ENCODE data around the gene DBF4B. TPM values are rescaled to one million over a fixed set of nuclear protein-coding genes. Genes with fewer than 3 reads are reported as not detected.
"Not testable (repeated sequence)": the region's sequence is repeated elsewhere in the genome, so short reads cannot be mapped to it uniquely, and the experiment has no call there.

DBF4B gene
- total and polyA plus RNA-seq, 3 experiments from 2014 or later: 0.75 to 16.1 (median 15.2) TPM

DNA sequence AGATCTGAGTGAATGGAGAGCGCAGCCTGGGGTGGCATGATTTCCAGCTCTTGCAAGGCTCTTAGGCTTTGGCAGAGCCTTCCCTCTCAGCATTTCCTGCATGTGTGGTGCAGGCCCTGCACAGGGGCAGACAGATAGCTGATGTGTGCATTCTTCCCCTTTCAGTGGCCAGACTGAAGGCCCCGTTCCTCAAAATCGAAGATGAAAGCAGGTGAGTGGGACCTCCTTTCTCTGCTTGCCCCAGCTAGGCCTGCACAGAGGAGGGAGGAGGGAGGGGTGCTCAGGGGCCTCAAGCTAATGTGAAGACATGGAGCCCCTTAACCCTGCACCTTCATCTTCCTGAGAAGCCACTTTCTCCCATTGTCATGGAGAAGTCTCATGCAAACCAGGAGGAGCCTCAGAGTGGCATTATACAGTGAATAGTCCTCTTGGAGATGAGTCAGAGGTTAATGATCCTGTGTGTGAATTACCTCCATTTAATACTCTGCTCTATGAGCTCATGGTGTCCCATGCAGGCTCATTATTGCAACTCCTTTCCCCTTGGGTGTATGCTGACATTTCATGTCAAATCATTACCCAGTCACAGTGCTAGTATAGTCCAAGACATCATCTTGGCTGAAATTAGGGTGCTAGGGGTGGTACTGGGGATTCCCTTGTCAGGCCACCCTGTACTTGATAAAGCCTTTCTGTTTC is 29.9 kb downstream of the DBF4B start:
- Histone ChIP-seq H3K27ac (ENCODE audit: low read depth, low read length) (no peak overlapping the region), H3K27me3 (ENCODE audit: insufficient read depth, low read length, poor library complexity, severe bottlenecking) (no peaks in the 10 kb centered on the region), H3K36me3 (ENCODE audit: insufficient read depth, low read length) (no peaks in the 10 kb centered on the region), H3K9me3 (ENCODE audit: low read length) (no peaks in the 10 kb centered on the region), H3K4me1 (ENCODE audit: insufficient read depth, low read length) (no peaks in the 10 kb centered on the region), H3K4me3 (ENCODE audit: low read length) (no peak overlapping the region)
- no peaks in the 10 kb centered on the region for H3K9me3 Mint-ChIP-seq
- peak overlapping the region in 1 of 8 donors; percentile 43 for H3K27ac Mint-ChIP-seq
- no peaks in the 10 kb centered on the region for H3K4me1 Mint-ChIP-seq
- ChIA-PET CTCF (no interaction called here), POLR2A (no interaction called here)
- H3K27me3 Mint-ChIP-seq: no peaks in the 10 kb centered on the region
- peaks cover 0 to 10% (median 5%) of the 10 kb centered on the region in 3 donors for H3K36me3 Mint-ChIP-seq
- H3K4me3 Mint-ChIP-seq: no peak overlapping the region
- no peak for DNase-seq

DNA sequence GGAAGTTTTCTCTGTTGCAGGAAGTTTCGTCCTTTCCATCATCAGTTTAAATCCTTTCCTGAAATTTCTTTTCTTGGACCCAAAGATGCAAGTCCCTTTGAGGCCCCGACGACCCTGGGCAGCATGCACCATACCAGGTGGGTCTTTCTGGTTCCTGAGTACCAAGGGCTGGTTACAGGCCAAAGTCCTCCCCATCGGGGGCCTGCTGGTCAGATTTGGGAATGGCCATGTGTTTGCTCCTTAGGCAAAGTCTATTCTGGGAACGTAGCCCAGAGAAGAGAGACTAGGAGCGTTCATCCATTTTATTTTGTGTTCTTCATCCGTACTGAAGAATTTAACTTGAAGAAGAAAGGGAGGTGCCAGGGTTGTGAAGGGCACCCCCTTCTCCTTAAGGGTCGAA is 32.9 kb downstream of the DBF4B start:
- ChIA-PET CTCF (no interaction called here), POLR2A (no interaction called here)
- H3K27ac ChIP-seq (ENCODE audit: low read depth, low read length): no peak overlapping the region
- H3K9me3 ChIP-seq (ENCODE audit: low read length): no peaks in the 10 kb centered on the region
- no peaks in the 10 kb centered on the region for H3K4me1 Mint-ChIP-seq
- H3K4me1 ChIP-seq (ENCODE audit: insufficient read depth, low read length): no peaks in the 10 kb centered on the region
- DNase-seq: no peak
- H3K4me3 ChIP-seq (ENCODE audit: low read length): no peak overlapping the region
- H3K36me3 Mint-ChIP-seq: peaks cover 0 to 7% (median 5%) of the 10 kb centered on the region in 3 donors
- no peaks in the 10 kb centered on the region for H3K27me3 Mint-ChIP-seq
- H3K9me3 Mint-ChIP-seq: no peaks in the 10 kb centered on the region
- H3K27ac Mint-ChIP-seq: no peak overlapping the region
- H3K4me3 Mint-ChIP-seq: no peak overlapping the region
- no peaks in the 10 kb centered on the region for H3K27me3 ChIP-seq (ENCODE audit: insufficient read depth, low read length, poor library complexity, severe bottlenecking)
- no peaks in the 10 kb centered on the region for H3K36me3 ChIP-seq (ENCODE audit: insufficient read depth, low read length)

DNA sequence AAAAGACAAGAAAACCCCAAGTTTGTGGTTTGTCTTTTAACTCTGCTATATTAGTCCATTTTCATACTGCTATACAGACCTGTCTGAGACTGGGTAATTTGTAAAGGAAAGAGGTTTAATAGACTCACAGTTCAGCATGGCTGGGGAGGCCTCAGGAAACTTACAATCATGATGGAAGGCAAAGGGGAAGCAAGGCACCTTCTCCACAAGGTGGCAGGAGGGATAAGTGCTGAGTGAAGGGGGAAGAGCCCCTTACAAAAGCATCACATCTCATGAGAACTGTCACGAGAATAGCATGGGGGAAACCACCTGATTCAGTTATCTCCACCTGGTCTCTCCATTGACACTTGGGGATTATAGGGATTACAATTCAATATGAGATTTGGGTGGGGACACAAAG is 36.8 kb downstream of the DBF4B start:
- no peaks in the 10 kb centered on the region for H3K9me3 Mint-ChIP-seq
- CTCF ChIA-PET: no interaction called here
- no peaks in the 10 kb centered on the region for H3K4me1 Mint-ChIP-seq
- no peak overlapping the region for H3K27ac Mint-ChIP-seq
- peaks cover 0 to 18% (median 6%) of the 10 kb centered on the region in 3 donors for H3K36me3 Mint-ChIP-seq
- no peak overlapping the region for H3K27ac ChIP-seq (ENCODE audit: low read depth, low read length)
- no peak overlapping the region for H3K4me3 Mint-ChIP-seq
- no peaks in the 10 kb centered on the region for H3K27me3 Mint-ChIP-seq
- H3K4me3 ChIP-seq (ENCODE audit: low read length): no peak overlapping the region
- no peaks in the 10 kb centered on the region for H3K9me3 ChIP-seq (ENCODE audit: low read length)
- no peak for DNase-seq
- POLR2A ChIA-PET: no interaction called here
- no peaks in the 10 kb centered on the region for H3K36me3 ChIP-seq (ENCODE audit: insufficient read depth, low read length)
- H3K27me3 ChIP-seq (ENCODE audit: insufficient read depth, low read length, poor library complexity, severe bottlenecking): no peaks in the 10 kb centered on the region
- H3K4me1 ChIP-seq (ENCODE audit: insufficient read depth, low read length): no peaks in the 10 kb centered on the region

DNA sequence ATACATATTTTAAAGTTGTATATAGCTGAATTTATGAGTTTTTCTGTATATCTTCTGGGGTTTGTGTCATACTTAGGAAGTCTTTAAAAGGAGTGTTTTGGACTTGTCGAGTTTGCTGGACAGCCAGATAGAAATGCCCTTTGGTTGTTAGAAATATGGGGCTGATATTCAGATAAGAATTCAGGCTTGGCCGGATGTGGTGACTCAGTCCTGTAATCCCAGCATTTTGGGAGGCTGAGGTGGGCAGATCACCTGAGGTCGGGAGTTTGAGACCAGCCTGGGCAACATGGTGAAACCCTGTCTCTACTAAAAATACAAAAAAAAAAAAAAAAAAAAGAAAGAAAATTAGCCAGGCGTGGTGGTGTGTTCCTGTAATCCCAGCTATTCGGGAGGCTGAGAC is 37.3 kb downstream of the DBF4B start:
- peaks cover 0 to 19% (median 5%) of the 10 kb centered on the region in 3 donors for H3K36me3 Mint-ChIP-seq
- H3K27ac ChIP-seq (ENCODE audit: low read depth, low read length); H3K27ac Mint-ChIP-seq; DNase-seq; H3K9me3 ChIP-seq (ENCODE audit: low read length); H3K4me1 ChIP-seq (ENCODE audit: insufficient read depth, low read length); H3K9me3 Mint-ChIP-seq; H3K27me3 ChIP-seq (ENCODE audit: insufficient read depth, low read length, poor library complexity, severe bottlenecking); CTCF ChIA-PET; H3K4me3 ChIP-seq (ENCODE audit: low read length); H3K4me1 Mint-ChIP-seq; H3K36me3 ChIP-seq (ENCODE audit: insufficient read depth, low read length); H3K4me3 Mint-ChIP-seq; POLR2A ChIA-PET; H3K27me3 Mint-ChIP-seq: not testable (repeated sequence)

DNA sequence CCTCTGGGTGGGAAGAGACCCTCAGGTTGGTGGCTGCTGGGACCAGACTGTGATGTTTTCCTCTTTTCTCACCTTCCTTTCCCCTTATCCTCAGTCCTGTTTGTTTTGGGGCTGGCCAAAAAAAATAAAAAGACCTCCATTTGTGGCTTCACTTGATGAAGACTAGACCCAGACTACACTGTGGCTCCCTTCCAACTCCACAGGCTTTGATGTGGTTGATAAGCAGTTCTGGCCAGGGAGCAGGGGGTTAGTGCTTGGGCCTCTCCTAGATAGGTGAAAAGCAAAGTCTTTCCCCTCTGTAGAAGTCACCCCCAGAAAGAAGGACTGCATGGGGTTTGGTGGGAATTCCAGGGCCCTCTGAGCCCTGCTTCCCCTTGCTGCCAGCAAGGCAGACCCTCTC is 39.1 kb downstream of the DBF4B start:
- Mint-ChIP-seq H3K4me3 (no peak overlapping the region), H3K9me3 (no peaks in the 10 kb centered on the region), H3K27ac (no peak overlapping the region), H3K4me1 (no peaks in the 10 kb centered on the region), H3K27me3 (no peaks in the 10 kb centered on the region), H3K36me3 (peaks cover 0 to 25% (median 5%) of the 10 kb centered on the region in 3 donors)
- no peak for DNase-seq
- ChIA-PET POLR2A (no interaction called here), CTCF (interaction anchor here (1.3 kb wide), 1 partner anchor 28 kb away, joined by 5 read pairs; no protein-coding TSS in a partner anchor)
- no peaks in the 10 kb centered on the region for H3K9me3 ChIP-seq (ENCODE audit: low read length)
- H3K36me3 ChIP-seq (ENCODE audit: insufficient read depth, low read length): no peaks in the 10 kb centered on the region
- no peak overlapping the region for H3K27ac ChIP-seq (ENCODE audit: low read depth, low read length)
- no peaks in the 10 kb centered on the region for H3K4me1 ChIP-seq (ENCODE audit: insufficient read depth, low read length)
- H3K4me3 ChIP-seq (ENCODE audit: low read length): no peak overlapping the region
- H3K27me3 ChIP-seq (ENCODE audit: insufficient read depth, low read length, poor library complexity, severe bottlenecking): no peaks in the 10 kb centered on the region

DNA sequence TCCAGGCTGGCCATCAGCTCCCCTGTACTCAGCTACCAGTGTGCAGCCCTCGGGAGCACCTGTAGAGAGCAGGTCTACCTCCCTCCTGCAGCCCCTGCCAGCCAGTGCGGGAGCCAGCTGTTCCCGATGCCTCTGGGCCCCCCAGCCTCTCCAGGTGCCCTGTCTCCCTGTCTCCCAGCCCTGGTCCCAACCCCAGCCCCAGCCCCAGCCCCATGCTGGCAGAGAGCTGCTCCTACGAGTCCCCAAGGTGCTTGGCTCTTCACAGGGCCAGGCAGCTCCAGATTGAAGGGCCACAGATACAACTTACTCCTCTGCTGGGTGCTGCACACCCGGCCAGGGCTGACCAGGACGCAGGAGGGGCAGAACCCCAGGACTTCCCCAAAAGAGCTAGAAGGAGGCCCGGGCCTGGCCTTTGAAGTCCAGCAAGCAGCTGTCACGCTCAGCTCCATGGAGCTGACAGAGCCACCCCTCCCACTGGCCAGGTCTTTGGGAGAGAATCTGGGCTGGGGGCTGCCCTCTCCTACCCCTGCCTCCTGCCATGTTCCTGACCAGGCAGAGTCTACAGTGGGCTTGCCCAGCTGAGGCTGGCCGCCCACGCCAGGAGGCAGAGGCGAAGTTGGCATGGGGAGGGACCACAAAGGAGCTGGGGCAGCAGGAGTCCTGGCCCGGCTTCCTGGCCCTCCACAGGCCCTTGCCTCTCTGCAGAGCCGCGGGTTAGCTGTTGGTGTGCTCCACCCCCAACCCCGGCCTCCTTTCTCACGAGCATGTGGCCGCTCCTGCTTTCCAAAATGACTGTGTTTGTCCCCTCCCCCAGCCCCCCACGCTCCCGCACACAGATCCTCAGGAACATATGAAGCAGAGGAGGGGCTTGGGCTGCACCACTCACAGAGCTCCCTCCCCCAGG is 40.9 kb downstream of the DBF4B start:
- no peak overlapping the region for H3K27ac ChIP-seq (ENCODE audit: low read depth, low read length)
- H3K27ac Mint-ChIP-seq: no peak overlapping the region
- H3K36me3 Mint-ChIP-seq: peaks cover 0 to 25% (median 0%) of the 10 kb centered on the region in 3 donors
- CTCF ChIA-PET: interaction anchor here (1.2 to 1.3 kb wide), 2 partner anchors 14 to 26 kb away, joined by 3 to 5 read pairs; no protein-coding TSS in a partner anchor
- H3K27me3 ChIP-seq (ENCODE audit: insufficient read depth, low read length, poor library complexity, severe bottlenecking): no peaks in the 10 kb centered on the region
- no peaks in the 10 kb centered on the region for H3K9me3 ChIP-seq (ENCODE audit: low read length)
- H3K4me3 ChIP-seq (ENCODE audit: low read length): no peak overlapping the region
- H3K4me1 ChIP-seq (ENCODE audit: insufficient read depth, low read length): no peaks in the 10 kb centered on the region
- H3K4me1 Mint-ChIP-seq: no peaks in the 10 kb centered on the region
- DNase-seq: no peak
- H3K36me3 ChIP-seq (ENCODE audit: insufficient read depth, low read length): no peaks in the 10 kb centered on the region
- no peak overlapping the region for H3K4me3 Mint-ChIP-seq
- H3K27me3 Mint-ChIP-seq: peaks cover 4 to 5% of the 10 kb centered on the region in 2 donors
- H3K9me3 Mint-ChIP-seq: no peaks in the 10 kb centered on the region
- POLR2A ChIA-PET: no interaction called here

DNA sequence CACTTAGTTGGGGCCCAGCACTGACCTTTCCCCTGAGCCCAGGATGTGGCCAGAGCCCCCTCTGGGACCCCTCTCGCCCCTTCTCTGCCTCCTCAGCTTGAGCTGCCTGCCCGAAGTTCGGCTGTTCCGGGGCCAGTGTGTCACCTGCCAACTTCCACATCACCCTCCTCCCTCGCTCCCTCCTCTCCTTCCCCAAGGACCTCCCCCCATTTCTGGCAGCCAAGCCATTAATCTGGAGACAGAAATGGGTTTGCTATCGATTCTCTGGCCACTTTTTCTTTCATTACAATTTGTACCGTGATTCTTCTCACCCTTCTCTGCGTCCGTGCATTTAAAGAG is 41.5 kb downstream of the DBF4B start:
- H3K27me3 Mint-ChIP-seq: peaks cover 4 to 5% of the 10 kb centered on the region in 2 donors
- H3K36me3 ChIP-seq (ENCODE audit: insufficient read depth, low read length): no peaks in the 10 kb centered on the region
- no peak overlapping the region for H3K4me3 ChIP-seq (ENCODE audit: low read length)
- no peaks in the 10 kb centered on the region for H3K27me3 ChIP-seq (ENCODE audit: insufficient read depth, low read length, poor library complexity, severe bottlenecking)
- H3K27ac ChIP-seq (ENCODE audit: low read depth, low read length): no peak overlapping the region
- CTCF ChIA-PET: interaction anchor here (1.2 kb wide), 1 partner anchor 14 kb away, joined by 3 read pairs; no protein-coding TSS in a partner anchor
- no peak for DNase-seq
- H3K4me1 Mint-ChIP-seq: no peaks in the 10 kb centered on the region
- no peaks in the 10 kb centered on the region for H3K9me3 ChIP-seq (ENCODE audit: low read length)
- H3K27ac Mint-ChIP-seq: no peak overlapping the region
- H3K9me3 Mint-ChIP-seq: no peaks in the 10 kb centered on the region
- H3K4me1 ChIP-seq (ENCODE audit: insufficient read depth, low read length): no peaks in the 10 kb centered on the region
- H3K36me3 Mint-ChIP-seq: peaks cover 0 to 25% (median 0%) of the 10 kb centered on the region in 3 donors
- no peak overlapping the region for H3K4me3 Mint-ChIP-seq
- POLR2A ChIA-PET: no interaction called here

DNA sequence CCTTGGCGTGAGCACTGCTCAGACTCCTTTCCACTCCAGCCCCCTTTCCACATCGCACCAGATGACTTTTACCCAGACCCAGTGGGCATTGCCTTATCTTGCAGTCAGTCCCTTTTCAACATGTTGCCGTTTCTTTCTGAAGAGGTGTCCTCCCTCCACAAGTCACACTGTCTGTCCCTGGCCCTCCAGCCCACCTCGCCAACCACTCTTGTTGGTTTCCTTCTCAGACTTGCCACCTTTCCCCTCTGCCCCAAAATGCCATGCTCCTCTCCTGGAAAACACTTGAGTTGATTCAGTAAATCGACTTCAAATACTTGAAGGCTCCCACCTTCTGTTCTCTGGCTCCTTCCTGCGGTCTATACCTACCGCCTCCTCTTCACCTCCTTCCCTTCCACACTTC is 42.9 kb downstream of the DBF4B start:
- Mint-ChIP-seq H3K4me1 (no peaks in the 10 kb centered on the region), H3K36me3 (peaks cover 0 to 25% (median 0%) of the 10 kb centered on the region in 3 donors), H3K9me3 (no peaks in the 10 kb centered on the region), H3K4me3 (no peak overlapping the region), H3K27ac (peak overlapping the region in 1 of 8 donors; percentile 2), H3K27me3 (peaks cover 4 to 6% of the 10 kb centered on the region in 2 donors)
- Histone ChIP-seq H3K4me1 (ENCODE audit: insufficient read depth, low read length) (no peaks in the 10 kb centered on the region), H3K4me3 (ENCODE audit: low read length) (no peak overlapping the region), H3K27ac (ENCODE audit: low read depth, low read length) (no peak overlapping the region), H3K36me3 (ENCODE audit: insufficient read depth, low read length) (no peaks in the 10 kb centered on the region), H3K9me3 (ENCODE audit: low read length) (no peaks in the 10 kb centered on the region), H3K27me3 (ENCODE audit: insufficient read depth, low read length, poor library complexity, severe bottlenecking) (no peaks in the 10 kb centered on the region)
- POLR2A ChIA-PET: no interaction called here
- DNase-seq: no peak
- CTCF ChIA-PET: no interaction called here

All from CD8-positive, alpha-beta memory T cell (primary cell).